ENCODE results near the gene KCNN4.

DNA sequence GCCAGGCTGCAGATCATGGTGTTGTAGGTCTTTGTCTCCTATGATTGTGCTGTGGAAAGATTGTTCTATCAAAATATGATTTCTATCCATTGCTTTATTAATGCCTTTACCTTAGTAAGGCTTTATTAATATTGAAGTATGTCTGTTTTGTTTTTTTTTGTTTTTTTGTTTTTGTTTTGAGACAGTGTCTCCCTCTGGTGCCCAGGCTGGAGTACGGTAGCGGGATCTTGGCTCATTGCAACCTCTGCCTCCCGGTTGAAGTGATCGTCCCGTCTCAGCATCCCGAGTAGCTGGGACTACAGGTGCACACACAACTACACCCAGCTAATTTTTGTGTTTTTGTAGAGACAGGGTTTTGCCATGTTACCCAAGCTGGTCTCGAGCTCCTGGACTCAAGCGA lies 57.2 kb downstream of the KCNN4 start:
- TF ChIP-seq, protein P1, sequence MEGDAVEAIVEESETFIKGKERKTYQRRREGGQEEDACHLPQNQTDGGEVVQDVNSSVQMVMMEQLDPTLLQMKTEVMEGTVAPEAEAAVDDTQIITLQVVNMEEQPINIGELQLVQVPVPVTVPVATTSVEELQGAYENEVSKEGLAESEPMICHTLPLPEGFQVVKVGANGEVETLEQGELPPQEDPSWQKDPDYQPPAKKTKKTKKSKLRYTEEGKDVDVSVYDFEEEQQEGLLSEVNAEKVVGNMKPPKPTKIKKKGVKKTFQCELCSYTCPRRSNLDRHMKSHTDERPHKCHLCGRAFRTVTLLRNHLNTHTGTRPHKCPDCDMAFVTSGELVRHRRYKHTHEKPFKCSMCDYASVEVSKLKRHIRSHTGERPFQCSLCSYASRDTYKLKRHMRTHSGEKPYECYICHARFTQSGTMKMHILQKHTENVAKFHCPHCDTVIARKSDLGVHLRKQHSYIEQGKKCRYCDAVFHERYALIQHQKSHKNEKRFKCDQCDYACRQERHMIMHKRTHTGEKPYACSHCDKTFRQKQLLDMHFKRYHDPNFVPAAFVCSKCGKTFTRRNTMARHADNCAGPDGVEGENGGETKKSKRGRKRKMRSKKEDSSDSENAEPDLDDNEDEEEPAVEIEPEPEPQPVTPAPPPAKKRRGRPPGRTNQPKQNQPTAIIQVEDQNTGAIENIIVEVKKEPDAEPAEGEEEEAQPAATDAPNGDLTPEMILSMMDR (IDR thresholded peaks at IDR 0.05) = no peak; the same call in 1 of the 2 replicates
- no peak for TF ChIP-seq POLR2AphosphoS5 (IDR thresholded peaks at IDR 0.05; ENCODE audit: low read depth, low read length)
- TF ChIP-seq, protein P2, sequence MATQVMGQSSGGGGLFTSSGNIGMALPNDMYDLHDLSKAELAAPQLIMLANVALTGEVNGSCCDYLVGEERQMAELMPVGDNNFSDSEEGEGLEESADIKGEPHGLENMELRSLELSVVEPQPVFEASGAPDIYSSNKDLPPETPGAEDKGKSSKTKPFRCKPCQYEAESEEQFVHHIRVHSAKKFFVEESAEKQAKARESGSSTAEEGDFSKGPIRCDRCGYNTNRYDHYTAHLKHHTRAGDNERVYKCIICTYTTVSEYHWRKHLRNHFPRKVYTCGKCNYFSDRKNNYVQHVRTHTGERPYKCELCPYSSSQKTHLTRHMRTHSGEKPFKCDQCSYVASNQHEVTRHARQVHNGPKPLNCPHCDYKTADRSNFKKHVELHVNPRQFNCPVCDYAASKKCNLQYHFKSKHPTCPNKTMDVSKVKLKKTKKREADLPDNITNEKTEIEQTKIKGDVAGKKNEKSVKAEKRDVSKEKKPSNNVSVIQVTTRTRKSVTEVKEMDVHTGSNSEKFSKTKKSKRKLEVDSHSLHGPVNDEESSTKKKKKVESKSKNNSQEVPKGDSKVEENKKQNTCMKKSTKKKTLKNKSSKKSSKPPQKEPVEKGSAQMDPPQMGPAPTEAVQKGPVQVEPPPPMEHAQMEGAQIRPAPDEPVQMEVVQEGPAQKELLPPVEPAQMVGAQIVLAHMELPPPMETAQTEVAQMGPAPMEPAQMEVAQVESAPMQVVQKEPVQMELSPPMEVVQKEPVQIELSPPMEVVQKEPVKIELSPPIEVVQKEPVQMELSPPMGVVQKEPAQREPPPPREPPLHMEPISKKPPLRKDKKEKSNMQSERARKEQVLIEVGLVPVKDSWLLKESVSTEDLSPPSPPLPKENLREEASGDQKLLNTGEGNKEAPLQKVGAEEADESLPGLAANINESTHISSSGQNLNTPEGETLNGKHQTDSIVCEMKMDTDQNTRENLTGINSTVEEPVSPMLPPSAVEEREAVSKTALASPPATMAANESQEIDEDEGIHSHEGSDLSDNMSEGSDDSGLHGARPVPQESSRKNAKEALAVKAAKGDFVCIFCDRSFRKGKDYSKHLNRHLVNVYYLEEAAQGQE (IDR thresholded peaks at IDR 0.05; ENCODE audit: insufficient read depth in 1 of 2, low read depth in 2 of 2, low read length in 1 of 2) = no peak
- no peak for TF ChIP-seq TCF7L2 (IDR thresholded peaks at IDR 0.05; ENCODE audit: low read depth, low read length)
- no peak for TF ChIP-seq SIN3A (IDR thresholded peaks at IDR 0.05; ENCODE audit: borderline replicate concordance, insufficient read depth, low read depth, low read length)
